ENCODE results near the gene DUSP2. TPM values are rescaled to one million over a fixed set of nuclear protein-coding genes. Genes with fewer than 3 reads are reported as not detected.

The DUSP2 gene
- total RNA-seq, 1 donor: 3.3 TPM

DNA sequence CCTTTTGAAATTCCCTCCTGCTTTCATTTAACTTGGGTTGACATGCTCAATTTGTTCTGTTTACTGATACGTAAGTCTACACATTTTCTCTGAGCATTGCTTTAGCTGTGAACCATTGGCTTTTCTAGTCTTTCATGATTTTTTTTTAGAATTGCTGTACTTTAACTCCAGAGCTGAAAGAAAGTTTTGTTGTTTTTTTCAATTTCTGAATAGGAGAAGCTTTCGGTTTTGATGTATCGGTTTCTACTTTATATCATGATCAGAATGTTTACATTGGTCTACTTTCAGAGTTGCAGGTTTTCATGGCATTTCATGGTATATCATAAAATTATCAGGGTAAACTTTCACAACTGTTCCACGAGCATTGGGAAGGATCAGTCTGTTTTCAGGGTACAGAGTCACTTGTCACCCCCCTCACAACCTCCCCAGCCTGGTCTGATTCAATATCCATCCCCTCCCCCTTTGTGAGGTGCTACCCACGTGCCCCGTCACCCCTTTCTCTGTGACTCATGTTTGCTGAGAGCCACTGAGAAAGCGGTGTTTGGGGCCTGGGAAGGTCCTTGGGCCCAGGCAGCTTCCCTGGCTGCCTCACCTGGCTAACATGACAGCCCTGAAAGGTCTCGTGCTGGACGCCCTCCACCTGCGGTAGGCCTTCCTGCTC lies 14.0 kb downstream of the DUSP2 start:
- no peaks in the 10 kb centered on the region for H3K36me3 ChIP-seq (ENCODE audit: insufficient read depth, low read length)
- H4K20me1 ChIP-seq (ENCODE audit: insufficient read depth, low read length): no peaks in the 10 kb centered on the region
- H3K79me2 ChIP-seq (ENCODE audit: insufficient read depth, low read length): no peaks in the 10 kb centered on the region
- peaks cover 16% of the 10 kb centered on the region for H3K27me3 ChIP-seq (ENCODE audit: insufficient read depth, low read length)
- no peaks in the 10 kb centered on the region for H3K9me3 ChIP-seq (ENCODE audit: low read depth, low read length)
- no peak for DNase-seq (ENCODE audit: insufficient read length, low spot score, missing footprints)
- H3K4me1 ChIP-seq (ENCODE audit: insufficient read depth, low read length): no peaks in the 10 kb centered on the region
- no peak overlapping the region for H2AFZ ChIP-seq (ENCODE audit: low read length)
- no peak overlapping the region for H3K4me3 ChIP-seq (ENCODE audit: insufficient read depth, low read length)
- no peak overlapping the region for H3K4me2 ChIP-seq (ENCODE audit: insufficient read depth, low read length)
- TF ChIP-seq, protein P1, sequence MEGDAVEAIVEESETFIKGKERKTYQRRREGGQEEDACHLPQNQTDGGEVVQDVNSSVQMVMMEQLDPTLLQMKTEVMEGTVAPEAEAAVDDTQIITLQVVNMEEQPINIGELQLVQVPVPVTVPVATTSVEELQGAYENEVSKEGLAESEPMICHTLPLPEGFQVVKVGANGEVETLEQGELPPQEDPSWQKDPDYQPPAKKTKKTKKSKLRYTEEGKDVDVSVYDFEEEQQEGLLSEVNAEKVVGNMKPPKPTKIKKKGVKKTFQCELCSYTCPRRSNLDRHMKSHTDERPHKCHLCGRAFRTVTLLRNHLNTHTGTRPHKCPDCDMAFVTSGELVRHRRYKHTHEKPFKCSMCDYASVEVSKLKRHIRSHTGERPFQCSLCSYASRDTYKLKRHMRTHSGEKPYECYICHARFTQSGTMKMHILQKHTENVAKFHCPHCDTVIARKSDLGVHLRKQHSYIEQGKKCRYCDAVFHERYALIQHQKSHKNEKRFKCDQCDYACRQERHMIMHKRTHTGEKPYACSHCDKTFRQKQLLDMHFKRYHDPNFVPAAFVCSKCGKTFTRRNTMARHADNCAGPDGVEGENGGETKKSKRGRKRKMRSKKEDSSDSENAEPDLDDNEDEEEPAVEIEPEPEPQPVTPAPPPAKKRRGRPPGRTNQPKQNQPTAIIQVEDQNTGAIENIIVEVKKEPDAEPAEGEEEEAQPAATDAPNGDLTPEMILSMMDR (IDR thresholded peaks at IDR 0.05; ENCODE audit: extremely low read depth, low read depth, low read length): no peak
- no peak overlapping the region for H3K27ac ChIP-seq (ENCODE audit: low read depth, low read length)

DNA sequence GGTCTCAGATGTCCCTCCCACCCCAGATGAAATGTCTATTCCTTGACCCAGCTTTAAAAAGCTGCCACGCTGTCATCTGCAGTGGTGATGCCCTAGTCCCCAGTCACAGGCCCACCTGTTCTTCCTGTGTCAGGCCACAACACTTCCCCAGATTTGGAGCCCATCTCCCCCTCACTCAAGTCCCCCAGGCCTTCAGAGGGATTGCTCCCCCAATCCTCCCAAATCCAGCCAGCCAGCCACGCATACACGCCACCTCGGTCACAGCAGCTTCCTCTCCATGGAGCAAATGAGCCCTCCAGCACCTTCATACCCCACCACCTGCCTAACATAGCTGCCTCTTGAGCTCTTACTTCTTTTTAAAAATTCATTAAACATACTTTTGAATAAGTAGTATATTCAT lies 14.8 kb downstream of the DUSP2 start:
- Histone ChIP-seq H3K79me2 (ENCODE audit: insufficient read depth, low read length) (no peaks in the 10 kb centered on the region), H4K20me1 (ENCODE audit: insufficient read depth, low read length) (no peaks in the 10 kb centered on the region), H3K27me3 (ENCODE audit: insufficient read depth, low read length) (peaks cover 12% of the 10 kb centered on the region), H3K4me1 (ENCODE audit: insufficient read depth, low read length) (no peaks in the 10 kb centered on the region), H3K4me2 (ENCODE audit: insufficient read depth, low read length) (no peak overlapping the region), H2AFZ (ENCODE audit: low read length) (no peak overlapping the region), H3K36me3 (ENCODE audit: insufficient read depth, low read length) (no peaks in the 10 kb centered on the region), H3K9me3 (ENCODE audit: low read depth, low read length) (no peaks in the 10 kb centered on the region), H3K4me3 (ENCODE audit: insufficient read depth, low read length) (no peak overlapping the region), H3K27ac (ENCODE audit: low read depth, low read length) (no peak overlapping the region)
- DNase-seq (ENCODE audit: insufficient read length, low spot score, missing footprints): peak; percentile 84
- TF ChIP-seq, protein P1 (IDR thresholded peaks at IDR 0.05; ENCODE audit: extremely low read depth, low read depth, low read length): no peak

DNA sequence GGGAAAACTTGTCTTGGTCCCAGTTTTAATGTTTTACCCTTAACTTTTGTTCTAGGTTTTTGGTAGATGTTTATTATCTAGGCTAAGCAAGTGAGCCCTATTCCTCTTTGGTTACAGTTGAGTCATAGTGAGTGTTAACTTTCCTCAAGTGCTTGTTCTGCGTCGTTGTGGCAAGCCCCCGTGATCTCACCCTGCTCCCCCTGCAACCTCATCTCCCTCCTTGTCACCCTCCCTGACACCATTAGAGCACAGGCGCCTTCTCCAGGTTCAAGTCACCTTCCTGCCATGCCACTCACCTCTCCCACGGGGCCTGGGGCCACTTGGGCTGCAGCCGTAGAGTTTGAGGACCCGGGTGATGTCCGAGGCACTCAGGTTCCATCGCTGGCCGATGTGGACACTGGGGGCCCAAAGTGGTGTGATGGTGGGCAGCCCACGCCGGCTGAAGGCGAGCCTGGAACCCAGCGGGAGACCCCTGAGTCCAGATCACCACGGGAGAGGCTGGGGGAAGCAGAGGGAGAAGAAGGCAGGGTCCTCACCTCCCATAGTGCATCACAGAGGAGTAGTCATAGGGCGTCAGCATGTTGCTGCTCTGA lies 15.6 kb downstream of the DUSP2 start:
- Histone ChIP-seq H3K79me2 (ENCODE audit: insufficient read depth, low read length) (no peaks in the 10 kb centered on the region), H3K4me2 (ENCODE audit: insufficient read depth, low read length) (no peak overlapping the region), H3K4me1 (ENCODE audit: insufficient read depth, low read length) (no peaks in the 10 kb centered on the region), H3K36me3 (ENCODE audit: insufficient read depth, low read length) (no peaks in the 10 kb centered on the region), H3K9me3 (ENCODE audit: low read depth, low read length) (no peaks in the 10 kb centered on the region), H2AFZ (ENCODE audit: low read length) (no peak overlapping the region), H3K27ac (ENCODE audit: low read depth, low read length) (no peak overlapping the region), H3K27me3 (ENCODE audit: insufficient read depth, low read length) (peaks cover 12% of the 10 kb centered on the region), H4K20me1 (ENCODE audit: insufficient read depth, low read length) (no peaks in the 10 kb centered on the region), H3K4me3 (ENCODE audit: insufficient read depth, low read length) (no peak overlapping the region)
- TF ChIP-seq, protein P1 (IDR thresholded peaks at IDR 0.05; ENCODE audit: extremely low read depth, low read depth, low read length): no peak
- no peak for DNase-seq (ENCODE audit: insufficient read length, low spot score, missing footprints)

DNA sequence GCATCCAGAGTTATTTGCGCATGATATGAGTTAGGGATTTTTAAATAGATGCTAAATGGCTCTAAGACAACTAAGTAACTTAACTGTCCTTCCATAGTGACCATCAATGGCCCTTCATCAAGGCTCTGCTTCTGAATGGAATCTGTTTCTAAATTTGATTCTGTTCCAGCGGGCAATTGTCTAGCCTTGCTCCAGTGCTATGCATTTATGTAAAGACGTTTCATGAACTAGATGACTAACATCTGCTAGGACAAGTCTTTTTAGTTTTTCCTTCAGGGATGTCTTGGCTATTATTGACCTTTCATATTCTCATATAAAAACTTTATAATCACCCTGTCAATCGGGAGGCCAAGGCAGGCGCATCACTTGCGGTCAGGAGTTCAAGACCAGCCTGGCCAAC lies 16.8 kb downstream of the DUSP2 start:
- no peaks in the 10 kb centered on the region for H3K4me1 ChIP-seq (ENCODE audit: insufficient read depth, low read length)

More for the DNA sequence above, 16.8 kb downstream of the DUSP2 start:
- TF ChIP-seq, protein P1 (IDR thresholded peaks at IDR 0.05; ENCODE audit: extremely low read depth, low read depth, low read length): no peak
- Histone ChIP-seq H3K4me2 (ENCODE audit: insufficient read depth, low read length) (no peak overlapping the region), H3K79me2 (ENCODE audit: insufficient read depth, low read length) (no peaks in the 10 kb centered on the region), H4K20me1 (ENCODE audit: insufficient read depth, low read length) (no peaks in the 10 kb centered on the region), H3K36me3 (ENCODE audit: insufficient read depth, low read length) (no peaks in the 10 kb centered on the region), H3K27ac (ENCODE audit: low read depth, low read length) (no peak overlapping the region), H3K4me3 (ENCODE audit: insufficient read depth, low read length) (no peak overlapping the region), H3K9me3 (ENCODE audit: low read depth, low read length) (no peaks in the 10 kb centered on the region), H2AFZ (ENCODE audit: low read length) (no peak overlapping the region), H3K27me3 (ENCODE audit: insufficient read depth, low read length) (peaks cover 13% of the 10 kb centered on the region)
- DNase-seq (ENCODE audit: insufficient read length, low spot score, missing footprints): no peak

Data from osteoblast (primary cell).